ENCODE data around the gene TADA2B.

TADA2B gene

DNA sequence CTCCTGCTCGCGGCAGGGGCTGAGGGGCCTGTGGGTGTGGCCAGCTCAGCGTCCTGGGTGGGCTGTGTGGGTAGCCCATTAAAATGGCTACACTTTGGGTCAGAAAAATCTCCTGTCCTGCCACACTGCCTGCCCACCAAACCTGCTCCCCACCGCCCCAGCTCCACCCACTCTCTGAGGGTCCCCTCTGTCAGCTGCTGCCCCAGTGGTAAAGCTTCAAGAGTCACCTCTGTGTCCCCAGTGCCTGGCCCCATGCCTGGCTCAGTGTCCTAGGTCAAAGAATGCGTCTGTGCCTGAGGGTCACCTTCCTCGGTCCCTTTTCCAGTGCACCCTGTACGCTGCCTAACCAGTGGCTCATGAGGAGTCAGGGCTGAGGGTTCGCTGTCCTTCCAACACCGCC lies 24.9 kb upstream of the TADA2B start:
- no peak for DNase-seq (ENCODE audit: low read depth)

DNA sequence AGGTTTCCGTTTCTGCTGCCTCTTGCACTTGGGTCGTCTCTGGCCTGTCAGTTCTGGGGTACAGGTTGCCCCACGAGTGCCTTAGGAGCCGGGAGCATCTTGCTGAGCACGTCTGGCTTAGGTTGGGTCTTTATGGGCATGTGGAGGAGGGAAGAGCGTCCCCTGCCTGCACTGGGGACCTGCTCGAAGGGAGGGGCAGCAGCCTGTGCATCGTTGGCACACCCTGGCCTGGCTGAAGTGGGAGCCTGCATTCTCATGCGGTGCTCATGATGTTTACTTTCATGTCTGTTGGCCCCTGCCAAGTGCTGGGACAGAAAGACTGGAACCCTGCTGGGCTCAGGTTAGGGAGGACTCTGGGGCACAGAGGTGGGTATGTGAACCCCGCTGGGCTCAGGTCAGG lies 23.8 kb upstream of the TADA2B start:
- DNase-seq (ENCODE audit: low read depth), result no peak

DNA sequence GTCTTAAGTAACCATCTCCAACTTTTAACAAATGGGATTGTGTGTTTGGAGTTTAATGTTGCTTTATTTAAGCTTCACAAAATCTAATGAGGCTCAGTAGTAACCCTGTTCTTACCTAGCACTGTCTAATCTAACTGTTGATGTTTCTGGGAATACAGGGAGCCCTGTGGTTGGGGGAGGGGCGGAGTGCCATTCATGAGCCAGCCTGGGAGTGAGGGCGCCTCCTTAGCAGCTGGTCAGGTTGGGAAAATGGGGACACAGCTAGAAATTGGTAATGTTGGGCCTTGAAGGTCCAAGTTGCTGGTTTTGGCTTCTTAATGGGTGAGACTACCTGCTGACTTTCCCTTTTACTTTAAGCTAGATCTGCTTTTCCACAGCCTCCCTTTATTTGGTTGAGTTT lies 22.9 kb upstream of the TADA2B start:
- DNase-seq (ENCODE audit: low read depth), result no peak

GRCh38 chr4:7020856-7021255 lies 22.3 kb upstream of the TADA2B start:
- no peak for DNase-seq (ENCODE audit: low read depth)

GRCh38 chr4:7021355-7021754 lies 21.8 kb upstream of the TADA2B start:
- DNase-seq (ENCODE audit: low read depth), result no peak

DNA sequence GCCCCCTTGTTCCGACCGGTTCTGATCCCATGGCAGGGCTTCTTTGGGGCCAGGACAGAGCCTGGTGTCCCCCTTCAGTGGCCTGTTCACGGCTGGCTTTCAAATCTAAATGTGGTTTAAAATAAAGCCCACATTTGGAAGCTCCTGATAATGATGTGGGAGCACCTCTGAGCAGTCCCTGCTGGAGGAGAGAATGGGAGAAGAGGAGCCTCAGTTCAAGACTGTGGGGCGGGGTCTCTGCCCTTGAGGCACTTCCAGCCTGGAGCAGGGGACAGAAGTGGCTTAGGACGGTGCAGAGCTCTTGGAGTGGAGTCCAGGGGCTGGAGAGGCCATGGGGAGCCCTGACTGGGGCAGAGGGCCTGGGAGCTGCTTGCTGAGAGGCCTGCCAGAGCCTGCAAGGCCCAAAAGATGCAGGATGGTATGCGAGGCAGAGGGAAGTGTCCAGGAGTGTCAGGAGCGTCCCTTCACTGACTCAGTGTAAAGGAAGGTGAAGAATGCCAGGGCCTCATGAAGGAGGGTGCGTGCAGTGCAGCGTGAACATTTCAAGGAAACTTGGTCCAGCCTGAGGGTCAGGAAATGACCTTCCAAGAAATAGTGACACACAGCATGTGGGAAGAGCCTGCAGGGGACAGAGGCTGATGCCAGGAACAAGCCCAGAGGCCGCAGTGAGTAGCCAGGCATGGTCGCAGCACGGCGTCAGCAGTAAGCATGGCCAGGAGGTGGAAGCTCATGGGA lies 21.1 kb upstream of the TADA2B start:
- DNase-seq (ENCODE audit: low read depth), result no peak

GRCh38 chr4:7023486-7023885 lies 19.7 kb upstream of the TADA2B start:
- DNase-seq (ENCODE audit: low read depth), result no peak

DNA sequence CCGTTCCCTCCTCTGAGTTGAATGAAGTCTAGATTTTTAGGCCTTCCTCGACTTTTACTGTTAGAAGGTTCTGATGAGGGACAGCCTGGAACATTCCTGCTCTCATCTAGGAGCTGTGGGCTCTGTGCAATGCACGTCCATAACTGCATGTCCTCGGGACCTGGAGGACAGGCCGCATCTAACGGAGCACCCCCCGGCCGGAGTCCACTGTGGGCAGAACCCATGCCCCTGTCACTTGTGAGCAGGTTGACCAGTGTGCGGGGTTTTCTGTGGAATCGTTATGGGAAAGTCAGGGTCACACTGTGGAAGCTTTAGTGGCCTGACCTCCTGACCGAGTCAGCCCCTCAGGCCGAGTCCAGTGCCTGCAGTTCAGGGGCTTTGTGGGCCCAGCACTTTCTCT lies 19.3 kb upstream of the TADA2B start:
- DNase-seq (ENCODE audit: low read depth), result no peak

DNA sequence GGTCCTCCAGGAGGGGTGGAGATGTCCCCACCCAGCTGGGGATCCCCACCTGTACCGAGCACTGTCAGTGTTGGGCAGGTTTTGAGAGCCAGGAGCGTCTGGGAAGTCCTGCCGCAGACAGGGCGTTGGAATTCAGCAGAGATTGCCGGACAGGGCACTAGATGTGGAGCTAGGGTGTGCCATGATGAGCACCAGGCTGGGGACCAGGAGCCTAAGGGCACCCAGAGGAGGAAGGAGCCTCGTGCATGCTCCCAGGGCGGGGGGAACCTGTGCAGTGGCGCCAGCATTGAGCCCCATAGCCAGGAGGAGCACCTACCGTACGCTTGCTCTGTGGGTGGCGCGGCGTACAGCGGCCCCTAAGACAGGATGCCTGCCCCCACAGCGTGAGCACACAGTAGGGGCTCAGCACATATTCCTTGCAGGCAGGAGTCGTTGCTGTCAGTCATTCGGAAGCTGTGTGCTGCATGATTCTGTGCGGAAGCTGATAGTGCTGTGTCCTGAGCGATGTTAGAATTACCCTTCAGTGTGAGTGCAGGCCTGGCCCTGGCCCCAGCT lies 18.8 kb upstream of the TADA2B start:
- DNase-seq (ENCODE audit: low read depth), result no peak

GRCh38 chr4:7025040-7025602 lies 18.1 kb upstream of the TADA2B start:
- DNase-seq (ENCODE audit: low read depth), result no peak

DNA sequence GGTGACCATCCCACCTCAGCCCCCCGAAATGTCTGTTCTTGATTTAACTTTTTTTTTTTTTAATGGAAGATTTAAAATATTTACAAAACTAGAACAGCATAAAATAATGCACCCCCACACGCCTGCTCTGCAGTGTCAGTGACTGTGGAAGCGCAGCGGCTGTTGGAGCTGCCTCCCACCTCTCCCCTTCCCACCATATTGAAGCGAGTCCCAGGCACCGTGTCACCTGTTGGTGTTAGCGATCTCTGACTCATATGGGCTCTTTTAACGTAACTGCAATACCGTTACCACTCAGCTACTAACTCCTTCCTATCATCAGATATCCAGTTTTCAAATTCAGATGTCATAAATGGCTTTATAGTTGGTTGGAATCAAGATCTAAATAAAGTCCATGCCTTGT lies 17.1 kb upstream of the TADA2B start:
- no peak for DNase-seq (ENCODE audit: low read depth)

DNA sequence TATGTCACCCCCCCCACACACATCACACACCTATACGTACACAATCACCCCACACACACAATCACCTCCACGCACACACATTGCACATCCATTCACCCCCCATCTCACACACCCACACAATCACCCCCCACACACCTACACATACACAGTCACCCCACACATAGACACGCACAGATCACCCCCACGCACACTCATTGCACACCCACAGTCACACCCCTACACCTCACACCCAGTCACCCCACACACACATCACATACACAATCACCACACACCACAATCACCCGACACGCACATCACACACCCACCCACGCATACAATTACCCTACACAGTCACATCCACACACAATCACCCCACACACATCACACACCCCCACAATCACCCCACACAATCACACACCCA lies 15.9 kb upstream of the TADA2B start:
- no peak for DNase-seq (ENCODE audit: low read depth)

DNA sequence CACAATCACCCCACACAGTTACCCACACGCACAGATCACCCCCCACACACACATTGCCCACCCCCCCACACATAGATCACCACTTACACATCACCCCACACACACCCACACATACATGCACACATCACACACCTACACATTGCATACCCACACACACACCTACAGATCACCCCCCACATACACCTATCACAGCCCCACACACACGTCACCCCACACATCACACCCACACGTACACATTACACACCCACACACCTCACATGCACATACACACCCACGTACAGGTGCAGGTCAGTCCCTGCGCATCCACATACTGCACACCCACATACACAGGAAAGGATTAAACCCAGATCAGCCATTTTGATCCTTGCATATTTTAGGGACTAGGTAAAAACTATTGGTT lies 15.3 kb upstream of the TADA2B start:
- no peak for DNase-seq (ENCODE audit: low read depth)

GRCh38 chr4:7029212-7029611 lies 14.0 kb upstream of the TADA2B start:
- DNase-seq (ENCODE audit: low read depth), result no peak

DNA sequence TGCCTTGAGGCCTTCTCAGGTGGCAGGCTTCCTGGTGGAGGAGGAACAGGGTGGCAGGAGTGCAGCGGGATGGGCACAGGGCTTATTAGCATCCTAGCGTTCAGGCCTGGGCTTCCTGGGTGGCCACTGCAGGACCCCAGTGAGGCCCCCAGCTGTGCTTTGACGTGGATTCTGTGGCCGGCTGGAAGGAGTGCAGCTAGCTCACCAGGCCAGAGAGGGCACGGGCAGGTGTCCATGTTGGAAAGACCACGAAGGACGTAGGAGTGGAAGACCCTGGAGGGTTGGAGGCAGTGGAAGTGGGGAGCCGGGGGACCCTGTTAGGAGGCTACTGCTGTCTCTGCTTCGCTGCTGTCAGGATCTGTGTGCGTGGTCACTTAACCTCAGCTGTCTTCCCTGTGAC lies 13.3 kb upstream of the TADA2B start:
- no peak for DNase-seq (ENCODE audit: low read depth)

DNA sequence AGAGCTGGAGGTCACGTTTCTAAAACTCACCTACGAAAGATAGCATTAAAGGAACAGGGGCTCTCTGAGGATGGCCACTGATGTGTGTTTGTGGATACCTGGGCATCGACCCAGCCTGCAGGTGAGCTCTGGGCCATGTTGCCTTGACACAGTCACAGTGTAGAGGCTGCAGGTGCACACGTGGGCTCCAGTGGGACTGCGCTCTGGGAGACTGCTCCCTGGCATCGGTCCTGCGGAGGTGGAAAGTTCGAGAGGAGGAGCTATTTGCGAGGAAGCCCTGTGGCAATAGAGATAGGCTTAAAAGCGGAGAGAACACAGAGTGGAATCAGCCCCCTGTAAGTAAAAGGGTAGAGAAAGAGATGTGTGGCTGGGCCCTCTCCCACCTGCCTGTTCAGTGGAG lies 12.3 kb upstream of the TADA2B start:
- no peak for DNase-seq (ENCODE audit: low read depth)

GRCh38 chr4:7031558-7032449 lies 11.4 kb upstream of the TADA2B start:
- DNase-seq (ENCODE audit: low read depth), result no peak

DNA sequence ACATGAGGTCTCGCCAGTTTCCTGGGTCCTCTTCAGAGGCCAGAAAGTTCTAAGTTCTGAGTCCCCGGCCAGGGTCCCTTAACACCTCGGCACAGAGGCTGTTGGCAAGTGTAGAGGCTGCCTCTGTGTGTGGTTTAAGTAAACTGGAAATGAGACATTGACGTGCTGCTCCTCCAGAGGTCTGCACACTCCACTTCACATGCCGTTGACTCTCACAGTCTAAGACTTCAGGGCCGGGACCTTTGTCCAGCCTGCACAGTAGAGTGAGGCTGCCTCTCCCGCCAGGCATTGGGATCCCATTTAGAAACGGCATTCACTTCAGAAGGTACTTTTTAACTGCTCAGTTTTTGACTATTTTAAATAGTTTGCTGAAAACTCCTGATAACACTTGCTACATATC lies 10.6 kb upstream of the TADA2B start:
- DNase-seq (ENCODE audit: low read depth), result no peak

DNA sequence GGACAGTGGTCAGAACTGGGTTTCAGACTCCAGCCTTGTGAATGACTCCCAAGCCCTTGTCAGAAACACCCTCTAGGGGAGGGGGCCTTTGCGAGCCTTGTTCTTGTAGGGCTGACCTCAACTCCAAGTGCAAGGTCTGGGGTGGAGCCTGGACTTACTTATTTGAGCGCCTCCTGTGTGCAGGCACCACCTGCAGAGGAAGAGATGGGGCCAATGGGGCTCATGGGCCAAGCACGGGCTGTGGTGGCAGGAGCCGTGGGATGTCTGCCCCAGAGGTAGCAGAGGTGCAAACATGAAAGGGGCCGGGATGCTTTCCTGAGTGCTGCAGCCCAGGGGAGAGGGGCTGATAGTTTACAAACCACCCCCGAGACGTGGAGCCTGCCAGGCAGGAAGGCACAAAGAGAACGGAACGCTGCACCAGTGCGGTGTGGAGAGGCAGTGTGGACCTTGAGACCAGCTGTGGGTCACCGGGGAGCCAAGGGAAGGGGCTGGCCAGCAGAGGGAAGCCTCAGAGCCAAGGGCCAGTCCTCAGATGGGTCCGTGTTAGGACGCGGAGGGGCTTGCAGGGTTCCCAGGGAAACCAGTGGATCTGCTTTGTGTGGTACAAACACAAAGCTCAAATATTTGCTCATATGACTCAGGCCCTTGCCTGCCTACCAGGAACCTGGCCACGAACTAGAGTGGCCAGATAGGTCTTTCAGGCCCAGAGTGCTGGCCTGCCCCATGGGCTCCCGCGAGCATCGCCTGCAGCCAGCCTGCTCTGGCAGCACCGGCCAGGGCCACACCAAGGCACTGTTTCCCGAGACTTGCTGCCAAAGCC lies 8.7 kb upstream of the TADA2B start:
- no peak for DNase-seq (ENCODE audit: low read depth)

- DNase-seq (ENCODE audit: low read depth), result no peak
Measured at GRCh38 chr4:7037425-7037824, 5.7 kb upstream of the TADA2B start.

DNA sequence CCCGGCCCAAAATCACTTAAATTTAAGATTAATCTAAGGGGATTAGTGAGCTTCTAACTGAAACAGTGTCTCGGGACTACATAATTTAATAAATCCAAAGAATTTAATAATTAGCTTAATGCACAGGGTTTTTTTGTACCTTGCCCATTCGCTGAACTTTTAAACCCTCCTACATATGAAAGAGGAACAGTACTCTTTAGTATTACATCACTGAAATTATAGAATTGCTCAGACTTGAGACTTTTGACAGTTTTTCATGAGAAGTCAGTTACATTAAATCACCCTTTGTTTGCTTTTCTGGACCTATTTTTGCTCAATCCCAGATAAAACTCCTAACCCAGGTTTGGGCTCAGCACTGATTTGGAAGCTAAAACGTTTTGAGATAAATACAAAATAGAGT lies 2.4 kb upstream of the TADA2B start:
- DNase-seq (ENCODE audit: low read depth), result no peak

DNA sequence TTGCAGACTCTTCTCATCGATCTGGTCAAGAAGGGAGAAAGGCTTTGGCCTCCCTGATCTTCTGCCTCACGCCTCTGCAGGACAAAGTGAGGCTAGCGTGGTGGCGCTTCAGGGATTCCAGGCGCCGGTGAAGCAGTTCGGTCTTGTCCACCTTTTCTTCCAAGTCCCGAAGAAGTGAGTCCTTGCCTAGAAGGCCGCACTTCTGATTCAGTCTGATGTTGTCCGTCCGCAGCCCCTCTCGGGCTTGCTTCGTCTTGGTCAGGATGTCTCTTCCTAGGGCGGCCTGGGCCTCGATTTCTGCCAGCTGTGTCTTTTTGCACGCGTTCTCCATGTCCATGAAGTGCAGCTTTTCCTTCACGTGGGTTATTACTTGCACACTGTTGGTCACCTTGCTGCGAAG lies 1.9 kb upstream of the TADA2B start:
- no peak for DNase-seq (ENCODE audit: low read depth)
